ENCODE data around the gene STEAP1.

- TF ChIP-seq, protein P1, sequence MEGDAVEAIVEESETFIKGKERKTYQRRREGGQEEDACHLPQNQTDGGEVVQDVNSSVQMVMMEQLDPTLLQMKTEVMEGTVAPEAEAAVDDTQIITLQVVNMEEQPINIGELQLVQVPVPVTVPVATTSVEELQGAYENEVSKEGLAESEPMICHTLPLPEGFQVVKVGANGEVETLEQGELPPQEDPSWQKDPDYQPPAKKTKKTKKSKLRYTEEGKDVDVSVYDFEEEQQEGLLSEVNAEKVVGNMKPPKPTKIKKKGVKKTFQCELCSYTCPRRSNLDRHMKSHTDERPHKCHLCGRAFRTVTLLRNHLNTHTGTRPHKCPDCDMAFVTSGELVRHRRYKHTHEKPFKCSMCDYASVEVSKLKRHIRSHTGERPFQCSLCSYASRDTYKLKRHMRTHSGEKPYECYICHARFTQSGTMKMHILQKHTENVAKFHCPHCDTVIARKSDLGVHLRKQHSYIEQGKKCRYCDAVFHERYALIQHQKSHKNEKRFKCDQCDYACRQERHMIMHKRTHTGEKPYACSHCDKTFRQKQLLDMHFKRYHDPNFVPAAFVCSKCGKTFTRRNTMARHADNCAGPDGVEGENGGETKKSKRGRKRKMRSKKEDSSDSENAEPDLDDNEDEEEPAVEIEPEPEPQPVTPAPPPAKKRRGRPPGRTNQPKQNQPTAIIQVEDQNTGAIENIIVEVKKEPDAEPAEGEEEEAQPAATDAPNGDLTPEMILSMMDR (IDR thresholded peaks at IDR 0.05; ENCODE audit: low read depth, low read length, poor library complexity, severe bottlenecking), result no peak
- TF ChIP-seq EZH2phosphoT487 (IDR thresholded peaks at IDR 0.05; ENCODE audit: borderline replicate concordance, low read length), result no peak
Measured at GRCh38 chr7:90210475-90210874, 56.2 kb downstream of the STEAP1 start.
